Ovary (tissue), 3 donors: ENCODE measurements around the gene FPGT.

ENCODE experiments used
- CTCF ChIP-seq, 3 donors: fragments of 450-650 bp in 2 of 3; fragments of 200-600 bp in 1 of 3; IDR thresholded peaks; one replicate each; pipeline versions ENCODE4 v1.5.1 to v1.8.0; 2016 to 2022; ENCODE audit warnings: antibody characterized with exemption in 3 of 3, mild to moderate bottlenecking in 1 of 3
- EP300 ChIP-seq: sonication (generic); formaldehyde crosslinking; IDR thresholded peaks from one replicate; pipeline ENCODE4 v1.6.1; 2017; ENCODE audit warnings: antibody characterized with exemption
- POLR2A ChIP-seq: fragments of 450-650 bp; IDR thresholded peaks from one replicate; pipeline ENCODE4 v1.6.1; 2017; ENCODE audit warnings: antibody characterized with exemption, mild to moderate bottlenecking, moderate library complexity
- donor health status: DM: no; HTN: no; CAD: no.

GRCh38 chr1:74246315-74246714 lies 48.3 kb downstream of the FPGT start:
- TF ChIP-seq CTCF (IDR thresholded peaks at IDR 0.05), result no peak
- TF ChIP-seq POLR2A, result no peak
- TF ChIP-seq EP300, result no peak
